Measurements from ENCODE around the gene RFX3.

Gene RFX3

GRCh38 chr9:3526997-3527940 lies 1.5 kb upstream of the RFX3 start:
- Histone ChIP-seq H3K9me3 (ENCODE audit: control insufficient read depth, insufficient read depth, low read length) (no peaks in the 10 kb centered on the region), H3K4me3 (ENCODE audit: low read depth, low read length) (peak overlapping the region; percentile 84), H3K4me1 (ENCODE audit: control insufficient read depth, insufficient read depth, low read length) (peaks cover 9% of the 10 kb centered on the region), H3K9ac (ENCODE audit: low read depth, low read length) (peak overlapping the region; percentile 100), H3K36me3 (ENCODE audit: control insufficient read depth, insufficient read depth, low read length) (no peaks in the 10 kb centered on the region), H3K27me3 (ENCODE audit: control insufficient read depth, insufficient read depth, low read length) (no peaks in the 10 kb centered on the region)

- H3K4me1 ChIP-seq (ENCODE audit: control insufficient read depth, insufficient read depth, low read length): peaks cover 9% of the 10 kb centered on the region
- peak overlapping the region; percentile 84 for H3K4me3 ChIP-seq (ENCODE audit: low read depth, low read length)
- no peaks in the 10 kb centered on the region for H3K27me3 ChIP-seq (ENCODE audit: control insufficient read depth, insufficient read depth, low read length)
These were observed 580 bp upstream of the RFX3 start for GRCh38 chr9:3526165-3526996.

GRCh38 chr9:3525096-3525835 lies 535 bp downstream of the RFX3 start:
- no peaks in the 10 kb centered on the region for H3K27me3 ChIP-seq (ENCODE audit: control insufficient read depth, insufficient read depth, low read length)
- H3K4me1 ChIP-seq (ENCODE audit: control insufficient read depth, insufficient read depth, low read length): peaks cover 9% of the 10 kb centered on the region

More at GRCh38 chr9:3526165-3526996, 580 bp upstream of the RFX3 start:
- Histone ChIP-seq H3K9me3 (ENCODE audit: control insufficient read depth, insufficient read depth, low read length) (no peaks in the 10 kb centered on the region), H3K9ac (ENCODE audit: low read depth, low read length) (peak overlapping the region; percentile 100), H3K36me3 (ENCODE audit: control insufficient read depth, insufficient read depth, low read length) (no peaks in the 10 kb centered on the region)

GRCh38 chr9:3521966-3522365 lies 3.8 kb downstream of the RFX3 start:
- Histone ChIP-seq H3K27me3 (ENCODE audit: control insufficient read depth, insufficient read depth, low read length) (no peaks in the 10 kb centered on the region), H3K36me3 (ENCODE audit: control insufficient read depth, insufficient read depth, low read length) (no peaks in the 10 kb centered on the region), H3K4me1 (ENCODE audit: control insufficient read depth, insufficient read depth, low read length) (no peaks in the 10 kb centered on the region), H3K9me3 (ENCODE audit: control insufficient read depth, insufficient read depth, low read length) (no peaks in the 10 kb centered on the region), H3K9ac (ENCODE audit: low read depth, low read length) (no peak overlapping the region), H3K4me3 (ENCODE audit: low read depth, low read length) (no peak overlapping the region)

More at GRCh38 chr9:3525096-3525835, 535 bp downstream of the RFX3 start:
- H3K4me3 ChIP-seq (ENCODE audit: low read depth, low read length): peak overlapping the region; percentile 84
- peak overlapping the region; percentile 66 for H3K9ac ChIP-seq (ENCODE audit: low read depth, low read length)
- no peaks in the 10 kb centered on the region for H3K9me3 ChIP-seq (ENCODE audit: control insufficient read depth, insufficient read depth, low read length)
- no peaks in the 10 kb centered on the region for H3K36me3 ChIP-seq (ENCODE audit: control insufficient read depth, insufficient read depth, low read length)

- Histone ChIP-seq H3K27me3 (ENCODE audit: control insufficient read depth, insufficient read depth, low read length) (no peaks in the 10 kb centered on the region), H3K4me3 (ENCODE audit: low read depth, low read length) (no peak overlapping the region), H3K36me3 (ENCODE audit: control insufficient read depth, insufficient read depth, low read length) (no peaks in the 10 kb centered on the region), H3K9me3 (ENCODE audit: control insufficient read depth, insufficient read depth, low read length) (no peaks in the 10 kb centered on the region), H3K9ac (ENCODE audit: low read depth, low read length) (no peak overlapping the region), H3K4me1 (ENCODE audit: control insufficient read depth, insufficient read depth, low read length) (no peaks in the 10 kb centered on the region)
These were observed 5.2 kb downstream of the RFX3 start for GRCh38 chr9:3520564-3520963.

GRCh38 chr9:3517377-3518048 lies 8.3 kb downstream of the RFX3 start:
- no peaks in the 10 kb centered on the region for H3K27me3 ChIP-seq (ENCODE audit: control insufficient read depth, insufficient read depth, low read length)
- no peaks in the 10 kb centered on the region for H3K4me1 ChIP-seq (ENCODE audit: control insufficient read depth, insufficient read depth, low read length)
- no peak overlapping the region for H3K9ac ChIP-seq (ENCODE audit: low read depth, low read length)
- no peaks in the 10 kb centered on the region for H3K9me3 ChIP-seq (ENCODE audit: control insufficient read depth, insufficient read depth, low read length)
- no peak overlapping the region for H3K4me3 ChIP-seq (ENCODE audit: low read depth, low read length)
- H3K36me3 ChIP-seq (ENCODE audit: control insufficient read depth, insufficient read depth, low read length): no peaks in the 10 kb centered on the region

- Histone ChIP-seq H3K4me1 (ENCODE audit: control insufficient read depth, insufficient read depth, low read length) (peaks cover under 1% of the 10 kb centered on the region), H3K27me3 (ENCODE audit: control insufficient read depth, insufficient read depth, low read length) (no peaks in the 10 kb centered on the region), H3K4me3 (ENCODE audit: low read depth, low read length) (no peak overlapping the region), H3K9me3 (ENCODE audit: control insufficient read depth, insufficient read depth, low read length) (no peaks in the 10 kb centered on the region), H3K9ac (ENCODE audit: low read depth, low read length) (no peak overlapping the region), H3K36me3 (ENCODE audit: control insufficient read depth, insufficient read depth, low read length) (no peaks in the 10 kb centered on the region)
These were observed 9.0 kb downstream of the RFX3 start for GRCh38 chr9:3516667-3517330.

GRCh38 chr9:3515405-3515804 lies 10.4 kb downstream of the RFX3 start:
- Histone ChIP-seq H3K9ac (ENCODE audit: low read depth, low read length) (no peak overlapping the region), H3K27me3 (ENCODE audit: control insufficient read depth, insufficient read depth, low read length) (no peaks in the 10 kb centered on the region), H3K9me3 (ENCODE audit: control insufficient read depth, insufficient read depth, low read length) (no peaks in the 10 kb centered on the region), H3K36me3 (ENCODE audit: control insufficient read depth, insufficient read depth, low read length) (no peaks in the 10 kb centered on the region), H3K4me1 (ENCODE audit: control insufficient read depth, insufficient read depth, low read length) (peaks cover 6% of the 10 kb centered on the region), H3K4me3 (ENCODE audit: low read depth, low read length) (no peak overlapping the region)

- no peak overlapping the region for H3K9ac ChIP-seq (ENCODE audit: low read depth, low read length)
- H3K27me3 ChIP-seq (ENCODE audit: control insufficient read depth, insufficient read depth, low read length): no peaks in the 10 kb centered on the region
- no peaks in the 10 kb centered on the region for H3K36me3 ChIP-seq (ENCODE audit: control insufficient read depth, insufficient read depth, low read length)
- H3K9me3 ChIP-seq (ENCODE audit: control insufficient read depth, insufficient read depth, low read length): no peaks in the 10 kb centered on the region
- H3K4me1 ChIP-seq (ENCODE audit: control insufficient read depth, insufficient read depth, low read length): peaks cover 6% of the 10 kb centered on the region
- no peak overlapping the region for H3K4me3 ChIP-seq (ENCODE audit: low read depth, low read length)
These were observed 11.0 kb downstream of the RFX3 start for GRCh38 chr9:3514786-3515185.

GRCh38 chr9:3513265-3513818 lies 12.5 kb downstream of the RFX3 start:
- H3K36me3 ChIP-seq (ENCODE audit: control insufficient read depth, insufficient read depth, low read length): no peaks in the 10 kb centered on the region
- H3K4me1 ChIP-seq (ENCODE audit: control insufficient read depth, insufficient read depth, low read length): peaks cover 6% of the 10 kb centered on the region
- no peak overlapping the region for H3K4me3 ChIP-seq (ENCODE audit: low read depth, low read length)
- no peaks in the 10 kb centered on the region for H3K9me3 ChIP-seq (ENCODE audit: control insufficient read depth, insufficient read depth, low read length)
- H3K27me3 ChIP-seq (ENCODE audit: control insufficient read depth, insufficient read depth, low read length): no peaks in the 10 kb centered on the region
- no peak overlapping the region for H3K9ac ChIP-seq (ENCODE audit: low read depth, low read length)
